LNCAP (cell line): ENCODE results near the gene CLIC2.

Experiments used
- CTCF ChIP-seq: fragments of 450-650 bp; IDR thresholded peaks from 2 replicates; pipeline ENCODE4 v1.5.1; 2017; ENCODE audit warnings: mild to moderate bottlenecking

The CLIC2 gene

GRCh38 chrX:155313766-155314165, 20.6 kb downstream of the CLIC2 start:
- no peak for TF ChIP-seq CTCF

GRCh38 chrX:155293771-155294170, 40.6 kb downstream of the CLIC2 start:
- no peak for TF ChIP-seq CTCF

- TF ChIP-seq CTCF = no peak
Measured at GRCh38 chrX:155279873-155280272, 54.5 kb downstream of the CLIC2 start.

GRCh38 chrX:155270969-155271368, 63.4 kb downstream of the CLIC2 start:
- TF ChIP-seq CTCF = no peak

- no peak for TF ChIP-seq CTCF
Measured at GRCh38 chrX:155266439-155266838, 68.0 kb downstream of the CLIC2 start.

- peak; percentile 18; the same call in 1 of the 2 replicates for TF ChIP-seq CTCF
Measured at GRCh38 chrX:155263854-155264628, 70.4 kb downstream of the CLIC2 start, which contains the start of gene RAB39B. TSS of gene RAB39B (minus strand) at chrX:155264491. CDS start at chrX:155264288, 203 bp downstream.

GRCh38 chrX:155262970-155263754, 71.3 kb downstream of the CLIC2 start:
- no peak for TF ChIP-seq CTCF
